ENCODE results near the gene MAB21L4. TPM values are rescaled to one million over a fixed set of nuclear protein-coding genes. Genes with fewer than 3 reads are reported as not detected.

MAB21L4 gene
- total RNA-seq, 2 experiments from 2014 or later: not detected

DNA sequence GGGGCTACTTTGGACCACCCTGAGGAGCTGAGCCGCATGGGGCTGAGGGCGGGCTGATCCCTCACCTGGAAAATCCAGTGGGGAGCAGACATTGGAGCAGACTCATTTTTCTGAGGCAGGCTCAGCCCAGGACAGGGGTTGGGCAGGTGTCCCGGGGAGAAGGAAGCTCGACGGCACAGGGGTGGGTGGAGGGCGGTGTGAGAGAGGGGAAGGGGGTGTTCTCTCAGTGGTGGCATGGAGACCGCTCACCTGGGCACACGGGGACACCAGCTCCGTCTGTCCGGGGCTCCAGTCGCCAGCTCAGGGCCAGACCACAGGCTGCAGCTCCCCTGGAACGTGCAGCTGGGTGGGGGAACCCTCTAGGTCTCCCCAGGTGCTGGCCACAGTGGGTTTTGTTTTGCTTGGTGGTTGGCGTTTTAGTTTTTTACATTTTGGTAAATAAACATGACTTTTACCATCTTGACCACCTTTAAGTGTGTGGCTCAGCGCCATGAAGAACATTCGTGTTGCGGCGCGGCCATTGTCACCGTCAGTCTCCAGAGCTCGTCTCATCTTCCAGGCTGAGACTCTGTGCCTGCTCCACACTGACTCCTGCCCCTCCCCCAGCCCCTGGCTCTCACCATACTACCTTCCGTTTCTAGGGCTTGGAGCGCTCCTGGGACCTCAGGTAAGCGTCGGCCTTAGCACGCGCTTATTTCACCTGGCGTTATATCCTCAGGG is 4.3 kb upstream of the MAB21L4 start:
- CTCF ChIA-PET: no interaction called here
- POLR2A ChIA-PET: no interaction called here
- H3K4me3 Mint-ChIP-seq: no peak overlapping the region
- H3K27me3 Mint-ChIP-seq: no peaks in the 10 kb centered on the region
- H3K36me3 Mint-ChIP-seq (ENCODE audit: low read depth): no peaks in the 10 kb centered on the region
- no peak overlapping the region for H3K27ac Mint-ChIP-seq
- DNase-seq: no peak
- no peaks in the 10 kb centered on the region for H3K9me3 Mint-ChIP-seq
- no peaks in the 10 kb centered on the region for H3K4me1 Mint-ChIP-seq

DNA sequence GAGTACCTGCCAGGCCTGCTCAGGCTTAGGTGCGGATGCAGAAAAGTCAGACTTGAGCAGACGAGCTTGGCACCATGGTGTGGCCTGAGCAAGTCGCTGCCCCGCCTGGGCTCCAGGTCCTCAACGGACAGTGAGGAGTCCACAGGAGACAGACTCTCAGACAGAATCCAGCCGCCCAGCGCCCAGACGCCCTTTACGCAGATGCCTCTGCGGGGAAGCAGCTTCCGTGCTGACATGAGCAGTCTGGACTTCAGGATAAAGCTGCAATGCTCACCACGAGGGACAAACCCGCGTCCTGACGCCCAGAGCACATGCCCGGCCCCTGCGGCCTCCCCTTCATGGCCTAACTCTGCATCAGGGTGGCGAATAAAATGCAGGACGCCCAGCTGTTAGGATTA is 3.5 kb upstream of the MAB21L4 start:
- H3K9me3 Mint-ChIP-seq: no peaks in the 10 kb centered on the region

DNA sequence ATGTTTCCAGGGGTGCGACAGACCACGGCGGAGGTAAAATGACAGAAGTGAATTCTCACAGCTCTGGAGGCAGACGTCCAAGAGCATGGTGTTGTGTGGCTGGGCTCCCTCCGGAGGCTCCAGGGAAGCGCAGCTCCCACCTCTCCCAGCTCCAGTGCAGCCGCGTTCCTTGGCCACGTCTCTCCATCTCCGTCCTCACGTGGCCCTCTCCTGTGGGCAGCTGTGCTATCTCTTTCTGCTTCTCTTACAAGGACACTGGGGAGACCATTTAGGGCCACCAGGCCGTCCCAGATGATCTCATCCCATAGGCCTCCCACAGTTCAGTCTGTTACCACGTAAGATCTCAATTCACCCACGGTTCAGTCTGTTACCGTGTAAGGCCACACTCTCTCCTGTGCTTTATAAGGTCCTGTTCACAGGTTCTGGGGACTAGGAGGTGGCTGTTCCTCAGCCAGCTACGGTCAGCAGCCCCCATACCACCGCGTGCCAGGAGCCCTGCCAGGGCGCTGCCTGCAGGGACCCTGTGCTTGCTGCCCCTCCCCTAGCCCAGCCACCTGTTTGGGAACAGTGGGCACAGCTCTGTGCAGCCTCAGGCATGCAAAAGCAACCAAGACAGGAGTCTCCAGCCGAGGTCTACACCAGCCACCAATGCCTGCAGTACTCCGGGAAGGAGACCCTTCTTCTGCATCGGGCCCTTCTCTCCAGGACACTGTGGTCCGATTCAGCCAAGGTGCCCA is 2.9 kb upstream of the MAB21L4 start:
- H3K27ac Mint-ChIP-seq: no peak overlapping the region
- H3K9me3 Mint-ChIP-seq: no peaks in the 10 kb centered on the region
- DNase-seq: no peak
- H3K36me3 Mint-ChIP-seq (ENCODE audit: low read depth): no peaks in the 10 kb centered on the region
- H3K27me3 Mint-ChIP-seq: no peaks in the 10 kb centered on the region
- ChIA-PET POLR2A (no interaction called here), CTCF (interaction anchor here (0.8 to 1.3 kb wide), 2 partner anchors 9 to 15 kb away, joined by 3 read pairs; no protein-coding TSS in a partner anchor)
- H3K4me1 Mint-ChIP-seq: no peaks in the 10 kb centered on the region
- H3K4me3 Mint-ChIP-seq: no peak overlapping the region

More for the DNA sequence above, 3.5 kb upstream of the MAB21L4 start:
- CTCF ChIA-PET: interaction anchor here (0.8 to 1.3 kb wide), 2 partner anchors 9 to 15 kb away, joined by 3 read pairs; no protein-coding TSS in a partner anchor
- H3K4me1 Mint-ChIP-seq: no peaks in the 10 kb centered on the region
- DNase-seq: no peak
- POLR2A ChIA-PET: no interaction called here
- no peak overlapping the region for H3K27ac Mint-ChIP-seq
- H3K36me3 Mint-ChIP-seq (ENCODE audit: low read depth): no peaks in the 10 kb centered on the region
- H3K27me3 Mint-ChIP-seq: no peaks in the 10 kb centered on the region
- H3K4me3 Mint-ChIP-seq: no peak overlapping the region

DNA sequence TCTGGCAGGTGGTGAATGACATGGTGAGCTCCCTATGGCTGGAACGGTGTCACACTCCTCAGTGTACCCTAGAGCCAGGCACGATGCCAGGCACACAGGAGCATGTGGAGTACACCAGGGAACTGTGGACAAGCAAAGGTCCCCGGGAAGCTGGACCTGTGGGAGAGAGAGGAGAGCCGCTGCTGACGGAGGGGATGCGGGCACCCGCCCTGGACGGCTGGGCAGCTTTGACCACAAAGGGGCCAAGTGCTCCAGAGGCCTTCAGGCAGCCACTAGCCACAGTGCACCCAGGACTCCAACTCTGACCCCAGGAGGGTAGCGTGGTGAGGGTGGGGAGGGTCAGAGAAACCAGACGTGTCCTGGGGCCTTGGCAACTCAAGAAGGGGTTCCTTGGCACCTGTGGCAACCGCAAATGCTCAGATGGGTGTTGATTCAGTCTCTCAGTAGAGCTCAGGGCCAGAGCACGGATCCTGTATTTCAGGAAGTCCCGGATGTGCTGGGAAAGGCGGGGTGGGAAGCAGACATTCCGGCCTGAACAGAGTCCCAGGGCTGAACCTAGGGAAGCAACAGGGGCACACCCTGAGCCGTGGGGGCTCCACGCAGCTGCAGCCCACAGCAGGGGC is 2.3 kb upstream of the MAB21L4 start:
- no peak overlapping the region for H3K27ac Mint-ChIP-seq
- no peaks in the 10 kb centered on the region for H3K27me3 Mint-ChIP-seq
- H3K36me3 Mint-ChIP-seq (ENCODE audit: low read depth): no peaks in the 10 kb centered on the region
- ChIA-PET POLR2A (no interaction called here), CTCF (interaction anchor here (1.3 kb wide), 1 partner anchor 16 kb away, joined by 3 read pairs; no protein-coding TSS in a partner anchor)
- H3K4me3 Mint-ChIP-seq: no peak overlapping the region
- H3K4me1 Mint-ChIP-seq: no peaks in the 10 kb centered on the region
- H3K9me3 Mint-ChIP-seq: no peaks in the 10 kb centered on the region
- no peak for DNase-seq

DNA sequence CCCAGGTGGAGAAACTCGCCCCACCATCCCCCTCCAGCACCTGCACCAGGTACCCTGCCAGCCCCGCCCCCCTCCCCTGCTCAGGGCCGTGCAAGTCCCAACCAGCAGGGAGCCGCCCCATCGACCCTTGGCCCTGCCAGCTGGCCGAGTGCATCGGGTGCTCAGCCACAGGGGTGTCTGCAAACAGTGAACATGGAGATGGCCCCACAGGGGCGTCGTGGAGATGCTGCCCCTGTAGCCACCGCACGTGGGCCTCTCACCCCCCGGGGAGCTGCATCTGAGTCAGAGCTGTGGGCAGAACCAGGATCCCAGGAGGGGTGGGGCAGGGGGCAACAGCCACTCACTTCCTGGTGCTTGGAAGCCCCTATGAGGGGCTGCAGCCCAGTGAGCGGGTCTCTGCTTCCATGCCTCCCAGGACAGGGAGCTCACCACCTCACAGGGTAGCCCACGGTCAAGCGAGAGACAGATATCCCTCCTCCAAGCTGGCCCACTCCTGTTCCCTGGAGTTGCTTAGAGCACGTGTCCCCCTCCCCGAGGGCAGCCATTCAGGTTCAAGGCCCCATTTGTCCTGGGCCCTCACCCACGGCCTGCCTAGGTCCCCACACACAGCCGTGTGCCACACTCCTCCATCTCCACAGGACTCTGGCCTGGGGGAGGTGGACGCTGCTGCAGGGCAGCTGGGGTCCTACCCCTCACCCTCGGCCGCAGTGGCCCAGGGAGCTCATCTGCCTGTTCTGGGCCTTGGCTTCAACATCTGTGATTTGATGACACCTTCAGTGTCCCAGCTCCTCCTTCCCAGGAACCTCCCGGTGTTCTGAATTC is 1.1 kb upstream of the MAB21L4 start:
- CTCF ChIA-PET: no interaction called here
- H3K9me3 Mint-ChIP-seq: no peaks in the 10 kb centered on the region

DNA sequence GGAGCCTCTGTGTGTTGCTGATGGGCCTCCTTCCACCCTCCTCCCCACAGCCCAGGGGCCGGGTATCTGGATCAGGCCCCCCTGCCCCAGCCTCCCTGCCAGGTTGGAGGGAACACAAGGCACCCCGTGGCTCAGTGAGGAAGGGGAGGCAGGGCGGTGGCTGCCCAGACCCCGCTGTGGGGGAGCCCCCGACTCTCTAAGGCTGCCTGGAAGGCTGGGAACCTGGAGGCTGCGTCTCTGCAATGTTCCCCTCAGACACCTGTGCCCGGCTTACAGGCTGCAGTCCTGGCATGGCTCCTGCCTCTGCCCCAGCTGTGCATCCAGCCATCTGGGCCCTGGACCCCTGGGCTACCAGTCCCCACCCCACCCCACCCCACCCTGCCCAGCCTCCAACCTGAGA is 438 bp upstream of the MAB21L4 start:
- CTCF ChIA-PET: no interaction called here
- no peak overlapping the region for H3K4me3 Mint-ChIP-seq
- DNase-seq: no peak
- POLR2A ChIA-PET: no interaction called here
- no peaks in the 10 kb centered on the region for H3K4me1 Mint-ChIP-seq
- H3K27me3 Mint-ChIP-seq: no peaks in the 10 kb centered on the region
- H3K27ac Mint-ChIP-seq: no peak overlapping the region
- no peaks in the 10 kb centered on the region for H3K36me3 Mint-ChIP-seq (ENCODE audit: low read depth)
- no peaks in the 10 kb centered on the region for H3K9me3 Mint-ChIP-seq

More for the DNA sequence above, 1.1 kb upstream of the MAB21L4 start:
- Mint-ChIP-seq H3K27ac (no peak overlapping the region), H3K4me3 (no peak overlapping the region), H3K27me3 (no peaks in the 10 kb centered on the region), H3K36me3 (ENCODE audit: low read depth) (no peaks in the 10 kb centered on the region), H3K4me1 (no peaks in the 10 kb centered on the region)
- no peak for DNase-seq
- POLR2A ChIA-PET: no interaction called here

DNA sequence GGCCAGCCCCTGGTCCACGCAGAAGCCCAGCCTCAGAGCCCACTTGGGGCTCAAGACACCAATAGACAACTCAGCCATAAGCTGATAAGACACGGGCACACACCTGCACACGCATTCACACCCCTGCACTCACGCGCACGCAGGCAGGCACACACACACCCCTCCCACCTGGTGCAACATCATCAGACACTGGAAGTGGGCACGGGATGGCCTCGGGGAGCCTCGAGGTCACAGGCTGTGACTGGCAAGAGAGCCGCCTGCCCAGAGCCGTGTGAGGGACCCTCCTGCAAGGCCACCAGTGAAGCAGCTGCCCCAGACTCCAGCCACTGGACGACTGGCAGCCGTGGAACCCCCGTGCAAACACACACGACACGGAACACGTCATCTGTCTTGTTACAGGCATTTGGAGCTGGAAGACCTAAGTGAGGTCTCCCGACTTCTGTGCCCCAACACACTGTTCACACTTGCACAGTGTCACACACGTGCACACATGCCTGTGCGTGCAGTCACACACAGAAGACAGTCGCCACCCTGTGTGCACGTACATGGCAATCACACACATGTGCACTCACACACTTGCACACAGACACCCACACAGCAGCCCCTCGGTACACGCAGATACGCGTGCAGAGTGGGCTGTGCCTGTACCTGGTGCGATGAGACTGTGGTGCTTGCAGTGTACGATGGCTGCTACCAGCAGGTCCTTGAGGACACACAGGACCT is 959 bp downstream of the MAB21L4 start:
- ChIA-PET CTCF (no interaction called here), POLR2A (no interaction called here)
- H3K27ac Mint-ChIP-seq: no peak overlapping the region
- H3K9me3 Mint-ChIP-seq: no peaks in the 10 kb centered on the region
- no peaks in the 10 kb centered on the region for H3K4me1 Mint-ChIP-seq
- no peak overlapping the region for H3K4me3 Mint-ChIP-seq
- no peak for DNase-seq
- H3K36me3 Mint-ChIP-seq (ENCODE audit: low read depth): no peaks in the 10 kb centered on the region
- H3K27me3 Mint-ChIP-seq: no peaks in the 10 kb centered on the region

DNA sequence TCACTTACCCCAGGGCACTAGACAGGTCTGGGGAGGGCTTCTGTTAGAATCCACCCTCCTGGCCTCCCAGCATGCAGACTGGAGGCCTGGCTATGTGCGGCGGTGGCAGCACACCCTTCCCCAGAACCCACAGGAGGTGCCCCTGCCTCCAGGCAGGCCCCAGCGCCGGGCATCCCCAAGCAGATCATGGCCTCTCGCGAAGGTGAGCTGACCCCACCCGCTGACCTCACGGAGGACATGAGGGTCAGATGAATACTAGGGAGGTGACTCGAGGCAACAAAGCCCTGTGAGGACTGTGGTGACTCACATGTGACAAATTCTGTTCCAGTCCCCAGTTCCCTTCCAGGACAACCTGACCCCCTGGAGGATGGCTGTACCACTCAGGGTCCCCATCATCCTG is 1.9 kb downstream of the MAB21L4 start:
- no peak overlapping the region for H3K27ac Mint-ChIP-seq
- ChIA-PET CTCF (no interaction called here), POLR2A (no interaction called here)
- H3K4me1 Mint-ChIP-seq: no peaks in the 10 kb centered on the region
- H3K9me3 Mint-ChIP-seq: no peaks in the 10 kb centered on the region
- H3K36me3 Mint-ChIP-seq (ENCODE audit: low read depth): no peaks in the 10 kb centered on the region
- H3K27me3 Mint-ChIP-seq: no peaks in the 10 kb centered on the region
- no peak overlapping the region for H3K4me3 Mint-ChIP-seq
- no peak for DNase-seq

DNA sequence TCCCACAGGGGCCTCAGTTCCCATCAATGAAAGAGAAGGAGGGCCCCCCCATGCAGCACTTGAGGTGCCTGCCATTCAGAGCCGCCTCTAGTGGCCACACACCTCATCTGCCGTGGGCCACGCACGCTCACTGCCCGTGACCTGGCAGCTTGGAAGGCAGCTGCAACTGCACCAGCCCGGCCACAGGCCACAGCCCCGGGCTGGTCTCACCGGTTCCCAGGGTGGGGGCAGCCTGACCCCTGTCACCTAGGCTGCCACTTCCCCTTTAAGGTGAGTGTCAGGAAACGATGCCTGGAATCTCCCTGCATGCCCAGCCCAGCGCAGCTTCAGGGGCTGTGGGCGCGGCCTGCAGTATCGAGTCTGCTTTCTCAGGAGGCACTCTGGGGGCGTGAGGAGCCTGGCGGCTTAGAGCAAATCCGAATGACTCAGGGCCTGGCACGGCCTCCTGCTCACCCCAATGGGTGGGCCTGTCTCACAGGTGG is 2.6 kb downstream of the MAB21L4 start:
- ChIA-PET POLR2A (no interaction called here), CTCF (no interaction called here)
- H3K27ac Mint-ChIP-seq: no peak overlapping the region
- no peaks in the 10 kb centered on the region for H3K27me3 Mint-ChIP-seq
- H3K9me3 Mint-ChIP-seq: no peaks in the 10 kb centered on the region
- H3K4me1 Mint-ChIP-seq: no peaks in the 10 kb centered on the region
- no peak for DNase-seq
- no peak overlapping the region for H3K4me3 Mint-ChIP-seq
- H3K36me3 Mint-ChIP-seq (ENCODE audit: low read depth): no peaks in the 10 kb centered on the region

DNA sequence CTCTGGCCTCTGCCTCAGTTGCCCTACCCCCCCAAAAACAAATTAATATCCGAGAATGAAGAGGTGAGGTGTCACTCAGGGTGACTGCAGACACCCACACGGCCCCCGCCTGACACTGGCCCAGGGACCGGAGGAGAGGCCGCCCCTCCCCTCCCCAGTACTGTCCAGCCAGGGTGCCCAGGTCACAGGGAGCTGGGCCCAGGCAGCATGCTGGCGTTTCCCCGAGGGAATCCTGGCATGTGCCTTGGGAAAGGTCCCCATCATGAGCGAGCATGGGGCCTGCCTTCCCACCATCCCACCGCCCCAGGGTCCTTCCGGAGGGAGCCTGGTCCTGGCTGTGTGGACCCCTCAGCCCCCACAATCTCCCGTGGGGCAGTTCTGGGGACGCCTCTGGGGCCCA is 3.0 kb downstream of the MAB21L4 start:
- Mint-ChIP-seq H3K4me1 (no peaks in the 10 kb centered on the region), H3K9me3 (no peaks in the 10 kb centered on the region), H3K36me3 (ENCODE audit: low read depth) (no peaks in the 10 kb centered on the region), H3K27ac (no peak overlapping the region), H3K4me3 (no peak overlapping the region), H3K27me3 (no peaks in the 10 kb centered on the region)
- ChIA-PET CTCF (no interaction called here), POLR2A (no interaction called here)
- DNase-seq: no peak

DNA sequence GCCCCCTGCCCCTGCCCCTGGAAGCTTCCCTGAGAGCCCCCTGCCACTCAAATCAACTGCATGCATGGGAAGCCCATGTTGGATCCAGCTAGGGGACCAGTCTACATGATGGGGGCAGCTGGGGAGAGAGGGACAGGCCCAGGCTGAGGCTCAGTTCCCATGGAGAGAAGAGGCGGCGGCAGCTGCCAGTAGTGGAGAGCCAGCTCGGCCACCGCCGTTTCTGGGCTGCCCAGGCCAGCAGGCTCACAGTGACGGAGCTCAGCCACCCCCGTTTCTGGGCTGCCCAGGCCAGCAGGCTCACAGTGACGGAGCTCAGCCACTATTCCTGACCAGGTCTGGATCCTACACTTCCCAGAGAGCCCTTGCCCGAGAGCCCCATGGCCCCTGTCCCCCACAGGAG is 3.6 kb downstream of the MAB21L4 start:
- Mint-ChIP-seq H3K9me3 (no peaks in the 10 kb centered on the region), H3K4me3 (no peak overlapping the region), H3K27ac (no peak overlapping the region), H3K27me3 (no peaks in the 10 kb centered on the region), H3K4me1 (no peaks in the 10 kb centered on the region), H3K36me3 (ENCODE audit: low read depth) (no peaks in the 10 kb centered on the region)
- DNase-seq: no peak
- ChIA-PET POLR2A (no interaction called here), CTCF (no interaction called here)

DNA sequence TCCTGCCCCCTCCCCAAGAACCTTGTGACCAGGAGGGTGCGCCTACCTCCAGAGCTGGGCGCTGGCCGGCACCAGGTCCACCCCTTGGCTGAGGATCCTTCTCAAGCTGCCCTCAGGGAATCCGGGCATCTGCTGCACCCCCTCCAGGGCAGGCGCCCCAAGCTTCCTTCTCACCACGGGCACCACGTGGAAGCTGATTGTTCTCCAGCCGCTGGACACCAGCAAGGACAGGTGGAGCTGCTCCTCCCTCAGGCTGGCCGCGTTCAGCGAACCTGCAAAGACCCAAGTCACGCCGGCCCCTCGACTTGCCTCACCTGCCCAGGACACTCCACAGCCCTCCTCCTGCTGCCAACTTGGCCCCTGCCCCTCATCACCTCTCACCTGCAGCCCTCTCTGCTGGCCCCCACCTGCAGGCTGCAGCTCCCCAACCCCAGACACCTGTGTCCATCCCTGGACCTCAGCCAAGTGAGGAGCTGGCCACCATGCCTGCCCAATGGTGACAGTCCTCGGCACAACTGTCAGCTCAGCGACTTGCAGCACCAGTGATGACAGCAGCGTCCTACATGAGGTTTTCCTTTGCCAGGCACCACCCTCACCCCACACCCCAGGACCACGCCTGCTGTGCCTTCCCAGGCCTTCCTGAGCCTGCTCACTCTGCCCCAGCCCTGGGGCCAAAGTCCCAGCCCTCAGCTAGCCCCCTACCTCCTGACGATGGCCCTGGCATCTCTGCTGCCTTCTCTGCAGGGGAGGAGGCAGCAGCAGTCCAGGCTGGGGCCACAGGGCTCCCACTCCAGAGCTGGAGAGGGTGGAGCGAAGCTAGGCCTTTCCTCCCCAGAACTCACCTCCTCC is 4.2 kb downstream of the MAB21L4 start:
- POLR2A ChIA-PET: no interaction called here
- H3K27me3 Mint-ChIP-seq: no peaks in the 10 kb centered on the region
- no peak overlapping the region for H3K4me3 Mint-ChIP-seq
- no peaks in the 10 kb centered on the region for H3K9me3 Mint-ChIP-seq
- no peaks in the 10 kb centered on the region for H3K36me3 Mint-ChIP-seq (ENCODE audit: low read depth)
- CTCF ChIA-PET: no interaction called here
- H3K27ac Mint-ChIP-seq: no peak overlapping the region
- no peaks in the 10 kb centered on the region for H3K4me1 Mint-ChIP-seq
- DNase-seq: no peak
